ENCODE data around the gene GBP1. TPM values are rescaled to one million over a fixed set of nuclear protein-coding genes. Genes with fewer than 3 reads are reported as not detected.
"Not testable (repeated sequence)": the region's sequence is repeated elsewhere in the genome, so short reads cannot be mapped to it uniquely, and the experiment has no call there.

GBP1 gene
- total and polyA plus RNA-seq, 2 experiments from 2014 or later = 19.2 to 25.2 TPM

DNA sequence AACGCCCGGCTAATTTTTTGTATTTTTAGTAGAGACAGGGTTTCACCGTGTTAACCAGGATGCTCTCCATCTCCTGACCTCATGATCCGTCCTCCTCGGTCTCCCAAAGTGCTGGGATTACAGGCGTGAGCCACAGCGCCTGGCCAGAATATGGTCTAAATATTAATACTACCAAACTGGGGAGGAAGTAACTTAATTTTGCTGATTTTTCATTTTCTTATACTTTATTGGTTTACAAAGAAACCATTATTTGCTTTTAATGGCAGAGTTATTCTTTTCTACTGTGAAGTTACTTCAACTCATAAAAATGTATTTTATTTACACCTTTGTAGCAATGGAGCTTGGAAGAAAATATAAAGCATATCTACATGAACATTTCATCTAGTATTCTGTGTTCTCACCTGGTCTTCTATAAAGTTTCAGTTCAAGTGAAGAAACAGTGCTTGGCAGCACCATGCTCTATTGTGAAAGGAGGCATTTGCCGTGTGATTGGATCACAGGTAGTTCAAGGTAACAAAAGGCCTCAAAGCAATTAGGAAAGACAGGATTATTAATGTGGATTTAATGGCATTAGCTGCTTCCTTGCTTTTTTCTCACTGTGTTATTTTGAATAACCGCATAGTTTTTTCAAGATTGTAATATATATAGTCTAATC lies 13.6 kb downstream of the GBP1 start:
- Histone ChIP-seq H3F3A (ENCODE audit: insufficient read depth) (no peaks in the 10 kb centered on the region), H2AFZ (no peak overlapping the region), H3K4me1 (ENCODE audit: insufficient read depth) (no peaks in the 10 kb centered on the region), H3K79me2 (ENCODE audit: insufficient read depth) (no peaks in the 10 kb centered on the region), H3K9ac (no peak overlapping the region), H4K20me1 (ENCODE audit: insufficient read depth) (no peaks in the 10 kb centered on the region), H3K27me3 (replicated peaks; ENCODE audit: insufficient read depth) (no peaks in the 10 kb centered on the region), H3K9me3 (ENCODE audit: low read depth) (no peaks in the 10 kb centered on the region), H3K36me3 (ENCODE audit: low read depth) (peaks cover 16% of the 10 kb centered on the region; the same call in 1 of the 2 replicates), H3K4me2 (ENCODE audit: unreplicated experiment) (no peak overlapping the region), H3K4me3 (no peak overlapping the region), H3K27ac (no peak overlapping the region), H3K9me2 (ENCODE audit: insufficient read depth) (no peaks in the 10 kb centered on the region)
- TF ChIP-seq EZH2phosphoT487 (IDR thresholded peaks at IDR 0.05; ENCODE audit: insufficient read depth, low read depth) = no peak
- TF ChIP-seq EZH2 (IDR thresholded peaks at IDR 0.05; ENCODE audit: insufficient read depth, poor library complexity, severe bottlenecking) = no peak
- 97 to 100% methylated on average over 9 of the region's 9 CpGs for WGBS, 2 experiments (ENCODE audit: low coverage in 1 of 2, low lambda C conversion rate in 2 of 2, missing lambda C conversion rate in 2 of 2)
- DNase-seq = no peak
- in situ Hi-C loops (cut with MboI) = no loop called here

DNA sequence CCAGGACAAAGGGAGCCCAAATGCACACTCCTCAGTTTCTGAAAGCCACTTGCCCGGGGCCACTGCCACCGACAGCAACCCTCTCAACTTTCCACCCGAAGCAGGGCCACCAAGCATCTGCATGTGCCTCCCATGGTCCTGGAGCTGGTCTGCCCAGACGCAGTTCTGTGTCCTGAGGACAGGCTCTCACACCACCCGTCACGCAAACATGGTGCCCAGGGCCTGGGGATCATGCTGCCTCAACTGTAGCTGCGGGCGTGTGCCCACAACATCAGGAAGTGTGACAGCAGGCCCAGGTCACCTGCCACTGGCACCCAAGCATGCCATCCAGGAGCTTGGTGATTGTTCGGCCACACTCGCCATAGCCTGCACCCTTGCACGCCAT lies 14.4 kb downstream of the GBP1 start:
- in situ Hi-C loops (cut with MboI) = no loop called here
- 95 to 98% methylated on average over 11 of the region's 11 CpGs for WGBS, 2 experiments (ENCODE audit: low coverage in 1 of 2, low lambda C conversion rate in 2 of 2, missing lambda C conversion rate in 2 of 2)
- Histone ChIP-seq H3K4me1 (ENCODE audit: insufficient read depth) (no peaks in the 10 kb centered on the region), H3K9me3 (ENCODE audit: low read depth) (no peaks in the 10 kb centered on the region), H3K9me2 (ENCODE audit: insufficient read depth) (no peaks in the 10 kb centered on the region), H4K20me1 (ENCODE audit: insufficient read depth) (no peaks in the 10 kb centered on the region), H3F3A (ENCODE audit: insufficient read depth) (no peaks in the 10 kb centered on the region), H3K79me2 (ENCODE audit: insufficient read depth) (no peaks in the 10 kb centered on the region), H3K9ac (no peak overlapping the region), H3K4me3 (no peak overlapping the region), H3K36me3 (ENCODE audit: low read depth) (peaks cover 15% of the 10 kb centered on the region; the same call in 1 of the 2 replicates), H3K27me3 (replicated peaks; ENCODE audit: insufficient read depth) (no peaks in the 10 kb centered on the region), H2AFZ (no peak overlapping the region), H3K4me2 (ENCODE audit: unreplicated experiment) (no peak overlapping the region), H3K27ac (no peak overlapping the region)
- no peak for TF ChIP-seq EZH2 (IDR thresholded peaks at IDR 0.05; ENCODE audit: insufficient read depth, poor library complexity, severe bottlenecking)
- TF ChIP-seq EZH2phosphoT487 (IDR thresholded peaks at IDR 0.05; ENCODE audit: insufficient read depth, low read depth) = no peak
- no peak for DNase-seq

DNA sequence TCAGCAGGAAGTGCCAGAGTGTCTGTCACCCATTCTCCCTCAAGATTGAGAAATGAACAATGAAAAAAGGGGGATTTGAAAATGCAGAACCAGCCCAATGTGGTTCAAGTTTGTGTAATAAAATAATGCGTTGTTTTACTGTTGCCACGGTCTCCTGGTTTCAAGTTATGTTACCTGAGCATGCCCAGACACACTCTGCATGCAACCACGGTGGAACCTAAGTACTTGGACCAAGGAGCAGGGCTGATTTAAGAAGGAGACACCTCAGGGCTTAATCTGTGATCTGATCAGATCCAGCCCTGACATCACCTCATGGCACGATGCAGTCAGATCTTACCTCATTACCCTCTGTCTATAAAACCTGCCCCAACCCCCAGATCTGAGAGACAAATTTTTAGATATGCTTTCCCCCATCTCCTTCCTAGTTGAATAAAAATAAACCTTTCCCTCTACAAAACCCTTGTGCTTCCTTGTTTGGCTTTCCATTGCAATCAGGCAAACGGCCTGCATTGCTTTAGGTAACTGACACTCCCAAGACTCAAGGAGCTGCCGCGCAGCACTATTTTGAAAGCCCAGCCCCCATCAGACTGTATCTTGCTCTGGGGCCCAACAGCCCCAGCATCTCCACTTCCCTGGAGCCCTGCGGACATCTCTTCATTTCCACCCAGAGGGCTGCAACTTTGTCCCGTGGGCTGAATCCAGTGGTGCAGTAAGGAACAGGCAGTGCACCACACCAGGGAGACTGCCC lies 14.9 kb downstream of the GBP1 start:
- H3K9ac ChIP-seq; H2AFZ ChIP-seq; H3K27ac ChIP-seq; H3K9me3 ChIP-seq (ENCODE audit: low read depth); H3F3A ChIP-seq (ENCODE audit: insufficient read depth); H3K27me3 ChIP-seq (replicated peaks; ENCODE audit: insufficient read depth); H3K4me2 ChIP-seq (ENCODE audit: unreplicated experiment); H3K4me1 ChIP-seq (ENCODE audit: insufficient read depth); H4K20me1 ChIP-seq (ENCODE audit: insufficient read depth); H3K9me2 ChIP-seq (ENCODE audit: insufficient read depth); H3K4me3 ChIP-seq; DNase-seq; H3K79me2 ChIP-seq (ENCODE audit: insufficient read depth); in situ Hi-C loops (cut with MboI): not testable (repeated sequence)
- WGBS, 2 experiments (ENCODE audit: low coverage in 1 of 2, low lambda C conversion rate in 2 of 2, missing lambda C conversion rate in 2 of 2) = 79 to 82% methylated on average over 9 of the region's 9 CpGs
- peaks cover 15% of the 10 kb centered on the region; the same call in 1 of the 2 replicates for H3K36me3 ChIP-seq (ENCODE audit: low read depth)

DNA sequence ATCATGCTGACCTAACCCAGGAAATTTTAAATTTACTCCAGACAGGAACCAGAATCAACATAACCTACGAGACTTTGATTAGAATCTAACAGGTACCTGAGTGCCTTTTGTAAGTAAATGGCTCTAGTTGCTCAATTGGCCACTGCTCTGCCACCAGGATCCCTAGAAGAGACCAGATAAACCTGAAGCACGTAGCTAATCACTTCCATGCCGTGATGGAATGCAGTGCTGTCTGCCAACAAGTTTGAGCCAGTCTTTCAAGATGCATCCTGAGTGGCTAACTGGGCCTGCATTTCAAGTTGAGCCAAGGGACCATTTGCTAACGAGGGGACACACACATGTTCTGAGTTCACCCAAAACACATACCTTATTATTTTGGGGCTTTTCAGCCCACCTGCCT lies 15.8 kb downstream of the GBP1 start:
- H3K9ac ChIP-seq; H2AFZ ChIP-seq; H4K20me1 ChIP-seq (ENCODE audit: insufficient read depth); H3K9me3 ChIP-seq (ENCODE audit: low read depth); H3K4me2 ChIP-seq (ENCODE audit: unreplicated experiment); H3K79me2 ChIP-seq (ENCODE audit: insufficient read depth); H3K4me1 ChIP-seq (ENCODE audit: insufficient read depth); H3F3A ChIP-seq (ENCODE audit: insufficient read depth); H3K27ac ChIP-seq; H3K27me3 ChIP-seq (replicated peaks; ENCODE audit: insufficient read depth); DNase-seq; in situ Hi-C loops (cut with MboI); H3K9me2 ChIP-seq (ENCODE audit: insufficient read depth); H3K4me3 ChIP-seq: not testable (repeated sequence)
- WGBS, 2 experiments (ENCODE audit: low coverage in 1 of 2, low lambda C conversion rate in 2 of 2, missing lambda C conversion rate in 2 of 2) = 70 to 74% methylated on average over 2 of the region's 4 CpGs
- H3K36me3 ChIP-seq (ENCODE audit: low read depth) = peaks cover 15% of the 10 kb centered on the region; the same call in 1 of the 2 replicates
